NCI-H82 (cell line): Measurements from ENCODE around the gene CLCF1.

Source experiments
- DNase-seq: peaks from one replicate; lab custom pipeline; 2025; lab: John Stamatoyannopoulos, UW

CLCF1 gene

DNA sequence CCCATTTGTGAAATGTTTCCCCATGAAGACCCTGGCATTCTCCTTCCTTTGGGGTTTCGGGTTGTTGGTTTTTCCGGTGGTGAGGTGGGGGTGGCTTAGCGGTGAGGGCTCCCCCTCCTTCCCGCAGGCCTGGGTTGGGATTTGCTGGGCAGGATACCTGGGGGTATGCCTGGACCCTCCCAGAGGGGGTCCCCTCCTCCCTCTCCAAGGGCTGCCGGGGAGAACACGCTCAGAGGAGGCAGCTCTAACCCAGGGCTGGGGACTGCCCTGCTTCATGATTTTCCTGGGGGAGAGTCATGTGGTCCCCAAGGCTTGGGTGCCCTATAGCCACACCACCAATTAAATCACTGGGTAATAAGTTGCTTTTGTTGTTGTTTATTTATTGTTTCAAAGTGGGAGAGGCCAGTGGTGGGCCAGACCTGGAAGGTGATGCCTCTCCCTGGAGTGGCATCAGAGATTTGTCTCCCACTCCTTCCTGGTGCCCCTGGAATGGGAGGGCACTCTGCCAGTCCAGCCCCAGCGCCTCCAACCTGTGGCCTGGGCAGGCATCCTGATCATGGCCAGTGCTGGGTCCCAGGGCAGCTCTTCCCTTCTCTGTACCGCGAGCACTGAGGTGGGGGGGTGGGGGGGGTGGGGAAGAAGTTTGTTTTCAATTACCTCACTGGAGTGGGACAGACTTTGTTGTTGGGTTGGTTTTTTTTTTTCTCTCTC lies 1.3 kb upstream of the CLCF1 start:
- DNase-seq: no peak

DNA sequence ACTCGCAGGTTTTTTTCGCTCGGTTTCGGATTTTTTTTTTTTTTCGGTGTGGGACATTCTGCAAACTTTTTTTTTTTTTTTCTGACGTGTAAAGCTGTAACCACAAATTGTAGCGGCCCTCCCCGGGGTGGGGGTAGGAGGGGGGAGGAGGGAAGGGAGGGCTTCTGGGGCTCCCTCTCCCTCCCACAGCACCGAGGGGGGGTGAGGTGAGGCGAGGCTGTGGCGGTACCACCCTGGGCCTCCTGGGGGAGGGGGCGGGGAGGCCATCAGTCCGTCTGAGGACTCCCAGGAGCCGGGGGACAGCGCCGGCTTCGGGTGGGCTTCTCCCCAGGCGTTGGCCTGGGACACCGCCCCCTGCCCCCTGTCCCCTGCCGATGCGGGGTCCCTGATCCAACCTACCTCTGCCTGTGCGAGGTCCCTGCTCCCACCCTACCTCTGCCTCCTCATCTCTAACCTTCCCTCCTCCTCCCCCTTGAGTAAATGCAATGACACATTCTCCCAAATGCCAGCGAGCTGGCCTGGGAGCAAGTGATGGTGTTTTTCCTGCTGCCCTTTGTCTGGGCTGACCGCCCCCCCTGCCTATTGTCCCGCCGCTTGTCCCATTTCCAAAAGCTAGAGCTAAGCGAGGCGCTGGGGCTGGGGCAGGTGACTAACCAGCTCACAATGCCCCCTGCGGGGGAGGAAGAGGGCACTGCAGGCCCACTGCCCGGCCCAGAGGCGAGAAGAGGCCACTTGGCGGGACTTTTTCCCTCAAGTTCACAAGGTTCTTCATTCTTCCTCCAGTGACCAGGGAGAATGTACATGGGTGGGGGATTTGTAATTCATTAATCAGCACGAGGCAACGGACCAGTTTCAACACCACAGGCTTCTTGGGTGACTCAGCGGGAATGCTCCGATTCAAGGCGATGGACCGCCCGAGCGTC lies 511 bp upstream of the CLCF1 start:
- DNase-seq: peak; percentile 50

DNA sequence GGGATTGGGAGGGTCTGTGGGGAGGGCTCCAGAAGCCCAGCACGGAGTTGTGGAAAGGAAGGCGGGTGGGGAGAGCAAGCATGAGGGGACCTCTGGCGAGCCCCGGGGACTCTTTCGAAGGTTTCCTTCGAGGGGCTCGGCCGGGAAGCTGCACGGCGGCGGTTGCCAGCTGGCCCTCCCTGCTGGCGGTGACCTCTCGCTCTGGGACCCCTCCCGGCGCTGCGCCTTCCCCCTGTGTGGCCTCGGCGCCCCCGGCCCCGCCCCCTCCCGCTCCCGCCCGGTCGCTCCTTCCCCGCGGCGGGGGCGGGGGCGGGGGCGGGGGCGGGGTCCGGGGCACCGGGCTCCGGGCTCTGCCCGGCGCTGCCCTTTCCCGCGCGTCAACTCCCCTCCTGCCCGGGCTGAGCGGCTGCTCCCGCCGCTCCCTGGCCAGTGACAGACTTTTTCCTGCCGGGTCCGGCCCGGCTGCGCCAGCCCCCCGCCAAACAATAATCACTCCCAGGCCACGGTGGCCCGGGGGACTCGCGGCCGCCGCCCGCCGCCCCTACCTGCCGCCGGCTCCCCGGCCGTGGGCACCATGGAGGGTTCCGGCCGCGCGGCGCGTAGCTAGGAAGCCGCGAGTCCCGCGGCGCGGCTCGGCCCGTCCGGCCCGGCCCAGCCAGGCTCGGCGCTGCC lies 941 bp downstream of the CLCF1 start:
- peak; percentile 45 for DNase-seq

DNA sequence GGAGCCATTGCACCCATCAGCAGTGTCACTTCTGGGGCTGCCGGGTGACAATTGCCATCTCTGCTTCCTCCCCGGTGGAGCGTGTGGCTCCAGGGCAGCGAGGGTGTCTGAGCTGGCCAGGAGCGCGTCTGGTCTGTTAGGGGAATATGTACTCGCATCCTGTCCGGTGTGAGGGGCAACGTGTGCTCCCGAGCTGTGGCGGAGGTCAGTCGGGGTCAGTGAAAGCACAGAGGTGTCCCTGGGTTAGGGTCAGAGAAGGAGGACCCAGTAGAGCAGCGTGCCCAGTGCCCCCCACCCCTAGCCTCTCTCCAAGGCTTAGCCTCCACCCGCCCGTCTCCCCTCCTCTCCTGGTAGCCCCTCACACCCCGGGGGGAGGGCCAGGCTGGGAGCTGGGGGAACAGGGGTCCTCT lies 1.5 kb downstream of the CLCF1 start:
- no peak for DNase-seq

DNA sequence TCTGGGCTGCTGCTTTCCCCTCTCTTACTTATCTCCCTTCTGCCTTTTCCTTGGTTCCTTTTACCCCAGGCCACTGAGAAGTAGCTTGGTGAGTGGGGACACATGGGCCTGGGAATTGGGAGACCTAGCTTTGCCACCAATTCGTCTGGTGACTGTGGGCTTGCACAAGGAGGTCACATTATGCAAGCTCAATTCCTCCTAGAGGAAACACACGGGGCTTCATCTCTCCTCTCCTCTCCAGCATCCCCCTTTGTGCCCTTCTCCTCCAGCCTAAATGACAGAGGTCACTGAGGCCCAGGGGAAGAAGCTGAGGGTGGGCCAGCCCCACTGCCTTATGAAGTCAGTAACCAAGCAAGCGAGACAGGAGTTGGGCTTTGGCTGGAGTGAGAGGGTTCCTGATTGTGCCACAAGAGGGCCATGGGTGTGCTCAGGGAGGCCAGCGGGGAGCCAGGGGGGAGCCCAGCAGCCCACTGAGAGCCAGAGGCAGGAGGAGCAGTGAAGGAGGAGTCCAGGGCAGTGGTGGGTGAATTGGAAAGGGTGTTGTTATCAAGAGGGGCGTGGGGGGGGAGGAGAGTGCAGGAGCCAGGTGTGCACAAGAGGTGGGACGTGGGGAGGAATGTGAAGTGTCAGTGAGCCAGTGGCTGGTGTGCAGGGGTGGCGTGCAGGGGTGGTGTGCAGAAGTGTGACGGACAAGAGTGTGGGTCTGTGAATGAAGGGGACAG lies 2.0 kb downstream of the CLCF1 start:
- peak; percentile 37 for DNase-seq

DNA sequence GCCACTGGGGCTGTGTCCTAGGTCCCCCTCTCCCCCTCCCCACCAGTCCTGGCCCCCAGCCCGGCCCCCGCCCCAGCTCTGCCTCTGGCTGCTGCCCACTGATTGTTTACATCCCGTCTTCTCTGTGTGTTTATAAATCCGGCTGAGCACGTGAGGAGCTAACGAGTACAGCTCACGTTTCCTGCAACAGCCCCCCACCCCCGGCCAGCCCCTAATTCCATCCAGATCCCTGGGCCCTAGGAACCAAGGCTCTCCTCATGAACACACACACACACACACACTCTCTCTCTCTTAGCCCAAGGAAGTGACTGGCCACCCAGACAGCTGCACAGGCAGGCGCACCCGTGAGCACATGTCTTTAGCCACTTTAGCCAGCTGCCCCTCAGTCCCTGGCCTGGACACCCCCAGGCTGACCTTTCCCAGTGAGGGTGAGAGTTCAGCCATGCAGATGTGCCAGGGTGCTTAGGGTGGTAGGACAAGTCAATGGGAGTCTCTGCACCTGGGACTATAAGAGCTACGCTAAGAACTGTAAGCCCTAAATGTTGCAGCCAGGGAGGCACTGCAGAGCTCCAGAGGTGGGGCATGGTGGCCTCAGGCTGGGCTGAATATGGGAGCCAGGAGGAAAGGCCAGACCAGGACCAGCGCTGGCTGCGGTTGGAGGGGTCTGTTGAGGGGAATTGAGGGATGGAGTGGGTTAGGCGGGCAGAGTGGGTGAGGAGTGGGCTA lies 2.9 kb downstream of the CLCF1 start:
- peak; percentile 27 for DNase-seq

DNA sequence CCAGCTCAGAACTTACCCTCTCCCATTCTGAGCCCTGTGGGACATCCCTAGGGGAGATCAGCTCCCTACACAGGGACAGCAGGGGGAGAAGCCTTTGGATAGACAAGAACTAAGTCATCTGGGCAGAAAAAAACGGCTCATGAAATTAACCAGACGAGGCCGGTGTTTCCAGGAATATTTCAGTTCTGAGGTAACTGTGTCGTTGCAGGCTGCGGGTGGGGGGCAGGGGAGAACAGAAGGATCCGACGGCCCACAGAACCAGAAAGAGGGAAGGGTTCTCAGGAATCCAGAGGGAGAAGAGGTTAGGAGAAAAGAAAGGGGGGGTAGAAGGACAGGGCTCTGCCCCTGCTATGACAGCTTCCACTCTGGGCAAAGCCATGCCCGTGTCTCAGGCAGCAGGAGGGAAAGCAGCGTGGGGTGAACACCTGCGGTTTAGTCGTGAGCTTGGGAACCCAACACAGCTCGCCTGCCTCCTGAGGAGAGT lies 3.6 kb downstream of the CLCF1 start:
- no peak for DNase-seq

DNA sequence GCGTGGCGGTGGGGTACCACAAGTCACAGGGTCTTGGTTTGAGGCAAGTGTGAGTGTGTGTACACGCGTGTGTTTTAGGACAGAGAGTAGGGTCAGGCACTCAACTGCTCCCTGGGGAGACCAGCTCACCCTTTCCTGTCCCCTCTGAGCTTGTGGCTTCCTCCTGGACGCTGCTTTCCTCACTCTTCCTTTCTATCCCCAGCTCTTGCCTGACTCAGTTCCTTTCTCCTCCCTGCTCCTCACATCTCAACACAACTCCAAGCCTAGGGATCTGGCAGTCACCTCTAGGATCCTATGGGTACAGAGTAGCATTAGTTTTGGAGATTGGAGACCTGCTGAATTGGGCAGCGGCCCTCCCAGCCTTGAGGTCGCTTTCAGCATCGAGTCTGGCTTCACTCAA lies 4.1 kb downstream of the CLCF1 start:
- no peak for DNase-seq

DNA sequence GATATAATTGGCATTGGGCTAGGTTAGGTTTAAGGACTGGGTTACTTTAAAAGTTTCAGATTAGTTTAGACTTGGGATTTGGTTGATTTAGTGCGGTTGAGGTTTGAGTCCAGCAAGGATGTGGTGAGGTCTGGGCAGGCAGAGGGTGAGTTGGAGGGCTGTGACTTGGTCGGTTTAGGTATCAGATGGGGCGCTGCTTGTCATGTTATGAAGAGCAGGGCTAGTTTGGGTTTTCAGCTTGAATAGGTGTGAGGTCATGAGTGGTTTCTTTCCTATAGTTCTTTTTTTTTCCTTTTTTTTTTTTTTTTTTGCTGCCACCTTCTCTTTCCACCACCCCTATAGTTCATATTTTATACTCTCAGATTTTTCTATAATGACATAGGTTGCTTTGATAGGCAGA lies 4.8 kb downstream of the CLCF1 start:
- DNase-seq: no peak

DNA sequence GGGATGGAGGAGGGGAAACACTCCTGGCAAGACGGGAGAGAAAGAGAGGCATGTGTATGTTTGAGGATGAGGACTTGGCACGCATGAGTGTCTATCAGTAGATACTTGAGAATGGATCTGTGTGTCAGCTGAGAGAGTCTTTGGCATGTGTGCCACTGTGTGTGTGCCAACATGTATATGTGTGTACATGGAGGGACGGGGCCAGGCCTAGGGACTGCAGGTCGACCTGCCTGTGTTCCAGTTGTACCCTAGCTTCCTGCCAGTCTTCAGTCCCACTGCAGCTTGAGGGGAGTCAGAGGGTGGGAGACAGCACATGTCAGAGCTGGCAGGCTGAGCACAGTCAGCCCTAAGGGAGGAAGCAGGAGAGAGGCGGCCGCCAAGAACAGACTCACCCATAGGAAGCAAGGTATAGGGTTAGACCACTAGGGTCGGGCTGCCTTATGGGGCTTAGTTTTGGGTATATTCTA lies 5.6 kb downstream of the CLCF1 start:
- DNase-seq: no peak

DNA sequence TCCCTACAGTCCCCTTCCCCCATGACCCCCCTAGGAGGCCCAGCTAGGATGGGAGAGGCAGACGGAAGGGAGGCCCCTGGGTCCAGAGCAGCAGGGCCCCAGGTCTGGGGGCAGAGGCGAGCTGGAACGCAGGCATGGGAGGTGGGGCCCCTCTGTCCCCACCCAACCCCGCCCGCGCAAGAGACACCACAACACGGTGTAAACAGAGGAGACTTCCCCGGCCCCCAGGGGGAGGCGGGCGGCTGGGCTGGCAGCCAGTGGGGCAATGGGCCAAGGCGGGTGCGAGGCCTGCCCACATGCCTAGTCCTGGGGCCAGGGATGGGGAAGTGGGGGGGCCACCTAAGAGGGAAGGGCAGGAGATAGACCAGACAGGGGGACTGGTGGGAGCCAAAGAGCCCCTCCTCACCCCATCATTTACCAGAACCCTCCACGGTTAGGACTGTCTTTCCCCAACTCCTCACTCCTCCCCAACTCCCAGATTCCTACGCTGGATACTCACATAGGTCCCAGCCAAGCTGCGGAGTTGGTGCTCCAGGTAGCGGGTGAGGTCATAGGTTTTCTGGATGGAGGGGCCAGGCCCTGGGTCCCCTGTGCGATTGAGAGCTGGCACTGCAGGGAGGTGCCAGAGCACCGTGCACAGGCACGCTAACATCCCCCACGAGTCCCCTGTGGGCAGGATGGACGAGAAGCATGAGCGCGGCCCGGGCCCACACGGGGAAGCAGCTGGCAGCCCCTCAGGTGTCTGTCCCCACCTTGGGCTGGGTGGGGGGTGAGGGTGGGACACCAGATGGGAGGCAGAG lies 6.2 kb downstream of the CLCF1 start:
- no peak for DNase-seq

DNA sequence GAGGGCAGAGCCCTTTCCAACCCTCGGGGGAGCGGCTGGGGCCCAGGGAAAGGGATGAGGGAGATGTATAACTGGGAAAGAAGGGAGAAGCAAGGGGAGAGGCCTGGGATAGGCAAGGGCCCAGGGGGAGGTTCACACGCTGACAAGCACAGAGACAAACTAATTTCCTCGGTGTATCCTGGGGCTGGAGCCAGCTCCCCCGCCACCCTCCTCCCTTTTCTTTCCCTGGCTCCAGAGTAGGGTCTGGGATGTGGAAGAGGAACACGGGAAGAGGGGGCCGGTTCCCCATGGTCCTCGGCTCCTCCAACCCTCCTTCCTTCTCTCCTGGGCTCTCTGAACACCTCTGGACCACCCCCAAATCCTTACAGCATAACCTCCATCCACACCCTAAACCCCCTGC lies 6.9 kb downstream of the CLCF1 start:
- no peak for DNase-seq

DNA sequence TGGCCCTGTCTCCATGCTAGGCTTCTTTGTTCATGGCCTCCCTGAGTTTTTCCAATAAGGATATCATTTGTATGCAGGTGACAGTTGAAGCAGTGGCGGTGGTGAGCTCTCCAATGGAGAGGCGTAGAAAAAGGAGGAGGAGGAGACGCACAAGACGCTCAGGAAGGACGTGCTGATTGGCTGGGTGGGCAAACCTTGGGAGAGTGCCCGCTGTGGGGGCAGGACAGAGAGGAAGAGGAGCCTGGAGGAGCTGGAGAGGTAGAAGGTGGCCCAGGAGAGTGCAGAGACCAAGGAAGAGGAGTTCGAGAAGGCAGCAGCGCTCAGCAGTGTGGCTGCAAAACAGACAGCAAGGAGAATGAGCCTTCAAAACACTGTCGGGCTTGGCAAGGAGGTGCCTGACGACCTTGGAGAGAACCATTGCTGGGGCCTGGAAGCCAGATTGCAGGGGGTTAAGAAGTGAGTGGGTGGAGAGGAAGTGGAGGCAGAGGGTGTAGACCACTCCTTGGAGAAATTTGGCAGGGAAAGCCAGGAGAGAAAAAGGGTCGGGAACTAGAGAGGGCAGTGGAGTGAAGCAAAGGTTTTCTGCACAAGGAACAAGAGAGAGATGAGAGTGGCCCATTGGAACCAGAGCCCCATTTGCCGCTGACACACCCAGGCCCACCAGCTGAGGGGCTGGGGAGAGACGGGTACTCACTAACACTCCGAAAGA lies 7.5 kb downstream of the CLCF1 start:
- no peak for DNase-seq

DNA sequence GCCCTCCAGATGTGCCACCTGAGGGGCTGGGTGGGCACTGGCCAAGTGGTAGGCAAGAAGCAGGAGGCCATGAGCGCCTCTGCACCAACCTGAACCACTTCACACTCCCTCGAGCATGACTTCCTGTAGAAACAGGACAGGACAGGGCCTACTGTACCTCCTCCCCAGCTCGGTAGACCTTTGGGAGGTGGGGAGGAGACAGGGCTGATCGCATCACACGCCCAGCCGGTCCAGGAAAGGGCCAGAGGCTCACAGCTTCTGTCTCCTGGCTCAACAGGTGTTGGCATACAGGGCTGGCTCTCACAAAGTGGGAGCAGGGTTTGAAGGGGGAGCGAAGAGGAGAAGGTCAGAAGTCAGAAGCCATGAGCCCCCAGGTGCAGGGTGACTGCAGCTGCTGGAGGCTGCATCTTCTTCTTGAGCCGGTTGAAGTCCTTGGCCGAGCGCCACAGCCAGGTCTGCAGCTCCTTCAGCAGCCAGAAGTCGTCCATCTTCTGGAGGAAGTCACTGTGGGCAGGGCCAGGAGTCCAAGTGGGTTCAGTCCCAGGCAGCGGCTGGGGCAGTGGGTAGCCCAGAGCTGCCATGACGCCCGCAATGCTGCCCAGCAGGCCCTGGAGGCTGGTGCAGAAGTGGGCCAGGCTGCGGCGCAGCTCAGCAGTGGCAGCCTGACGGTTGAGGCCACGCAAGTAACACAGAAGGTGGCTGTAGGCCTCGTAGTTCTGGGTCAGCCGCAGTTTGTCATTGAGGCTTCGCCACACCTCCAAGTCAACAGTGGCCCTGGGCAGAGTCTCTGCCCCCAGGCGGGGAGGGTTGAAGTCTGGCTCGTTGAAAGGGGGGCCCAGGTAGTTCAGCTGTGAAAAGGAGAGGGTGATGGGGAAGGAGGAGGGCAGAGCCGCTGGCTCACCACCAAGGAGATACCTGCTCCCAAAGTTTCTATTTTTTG lies 8.3 kb downstream of the CLCF1 start:
- no peak for DNase-seq

DNA sequence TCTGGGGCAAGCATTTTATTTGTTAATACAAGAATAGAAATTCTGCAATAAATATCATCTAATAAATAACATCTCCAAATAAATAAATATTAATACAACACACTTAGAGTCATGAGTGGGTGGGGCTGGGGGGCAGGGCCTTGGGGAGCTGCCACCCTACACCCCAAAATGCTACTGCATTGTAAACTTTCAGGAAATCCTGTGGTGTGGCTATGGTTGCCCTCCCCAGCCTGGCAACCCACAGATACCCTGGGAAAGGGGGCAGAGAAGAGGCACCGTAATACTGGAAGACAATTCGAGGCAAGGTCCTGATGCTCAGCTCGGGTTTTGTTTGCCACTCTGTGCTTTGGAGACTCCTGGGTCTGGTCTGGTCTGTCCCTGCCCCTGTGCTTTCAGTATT lies 9.2 kb downstream of the CLCF1 start:
- no peak for DNase-seq

DNA sequence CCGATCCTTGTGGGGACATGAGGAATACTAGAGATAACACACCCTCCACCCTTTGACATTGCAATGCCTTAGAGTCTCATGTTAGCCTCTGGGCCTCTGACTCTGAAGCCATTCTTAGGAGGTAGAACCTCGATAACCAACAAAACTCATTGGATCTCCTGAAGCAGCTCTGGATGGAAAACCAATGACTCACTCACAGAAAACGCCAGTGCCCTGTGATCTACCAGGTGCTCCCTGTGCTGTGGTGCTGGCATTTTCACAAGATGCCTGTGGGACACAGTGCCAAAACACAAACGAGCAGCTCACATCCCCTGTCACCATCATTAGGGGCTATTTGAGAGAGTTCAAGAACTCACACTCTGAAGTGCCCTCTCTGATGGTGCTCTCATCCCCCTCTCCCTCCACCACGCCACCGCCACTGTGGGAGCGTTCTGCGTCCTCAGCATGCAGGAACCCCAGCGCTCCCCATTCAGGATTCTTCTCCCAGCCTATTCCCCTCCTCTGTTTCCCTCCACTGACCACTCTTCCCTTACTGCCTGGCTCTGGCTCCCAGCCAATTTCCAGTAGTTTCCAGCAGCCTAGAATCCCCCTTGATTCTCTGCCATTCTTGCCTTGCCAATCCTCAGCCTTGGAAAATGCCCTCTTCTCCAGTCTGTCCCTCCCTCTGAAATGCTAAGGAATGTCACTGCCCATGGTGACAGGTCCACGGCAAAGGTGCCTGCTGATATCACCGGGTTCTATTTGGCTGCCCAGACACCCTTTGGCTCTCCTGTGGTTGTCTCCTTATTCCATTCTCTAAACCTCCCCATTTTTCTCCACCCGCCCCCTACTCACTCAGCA lies 15.3 kb downstream of the CLCF1 start:
- DNase-seq: no peak

DNA sequence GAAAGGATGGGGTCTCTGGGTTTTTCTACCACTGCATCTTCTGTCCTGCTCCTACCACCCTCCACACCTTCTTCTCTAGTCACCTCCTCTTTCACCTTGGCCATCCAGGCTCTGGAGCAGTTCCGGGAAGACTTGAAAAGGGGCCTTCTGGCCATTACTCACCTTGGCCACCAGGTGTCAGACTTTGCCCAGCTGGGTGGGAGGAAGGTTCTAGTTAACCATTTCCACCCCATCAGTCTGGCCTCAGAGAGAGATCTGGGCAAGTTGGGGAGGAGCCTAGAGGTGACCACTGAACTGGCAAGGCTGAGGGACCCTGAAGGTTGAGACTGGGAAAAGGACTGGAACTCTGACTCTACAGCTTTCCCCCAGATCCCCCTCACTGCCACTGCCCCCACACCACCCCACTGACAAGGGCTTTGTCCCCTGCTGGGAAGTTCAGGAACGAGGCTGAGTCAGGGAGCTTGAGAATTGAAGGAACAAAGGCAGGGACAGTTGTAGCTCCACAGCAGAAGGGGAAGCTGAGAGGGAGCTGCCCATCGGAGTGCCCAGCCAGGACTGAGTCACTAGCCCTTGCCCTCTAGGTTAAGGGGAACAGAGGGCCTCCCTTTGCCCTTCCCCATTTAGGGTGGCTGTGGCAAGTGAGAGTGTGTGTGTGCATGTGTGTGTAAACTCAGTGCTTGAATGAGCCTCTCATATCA lies 16.4 kb downstream of the CLCF1 start:
- peak; percentile 83 for DNase-seq
